MM.1S (cell line): ENCODE results near the gene TXNDC11.

Experiments
- DNase-seq: peaks from one replicate; pipeline ENCODE4 v3.0.0-alpha.2; 2015
- H2AFZ ChIP-seq: fragments of 300-600 bp; sonication (generic); 2 replicates; pipeline ENCODE4 v1.6.0; 2016; ENCODE audit warnings: antibody characterized with exemption, low read length
- H3F3A ChIP-seq: fragments of 300-600 bp; sonication (generic); 2 replicates; pipeline ENCODE4 v1.6.1; 2016; ENCODE audit warnings: mild to moderate bottlenecking, antibody characterized with exemption, low read length, moderate library complexity, mixed read lengths; ENCODE audit not compliant: insufficient read depth
- H3K27ac ChIP-seq: fragments of 300-600 bp; sonication (generic); 2 replicates; pipeline ENCODE4 v1.5.1; 2016; ENCODE audit warnings: mild to moderate bottlenecking, low read length
- H3K27me3 ChIP-seq: fragments of 300-600 bp; sonication (generic); replicated peaks from 2 replicates; pipeline ENCODE4 v1.6.0; 2016; ENCODE audit warnings: low read length; ENCODE audit not compliant: insufficient read depth
- H3K36me3 ChIP-seq: fragments of 300-600 bp; sonication (generic); replicated peaks from 2 replicates; pipeline ENCODE4 v1.6.1; 2016; ENCODE audit warnings: mild to moderate bottlenecking, low read length, mixed read lengths; ENCODE audit not compliant: insufficient read depth
- H3K4me1 ChIP-seq: fragments of 300-600 bp; sonication (generic); 2 replicates; pipeline ENCODE4 v1.6.1; 2016; ENCODE audit warnings: low read length, mixed read lengths
- H3K4me2 ChIP-seq: fragments of 300-600 bp; sonication (generic); 2 replicates; pipeline ENCODE4 v1.6.0; 2016; ENCODE audit warnings: low read depth, low read length
- H3K4me3 ChIP-seq: fragments of 300-600 bp; sonication (generic); 2 replicates; pipeline ENCODE4 v1.5.1; 2016; ENCODE audit warnings: low read length, mixed read lengths
- H3K79me2 ChIP-seq: fragments of 300-600 bp; sonication (generic); 2 replicates; pipeline ENCODE4 v1.6.1; 2016; ENCODE audit warnings: mixed run types, low read length, mixed read lengths
- H3K9ac ChIP-seq: fragments of 300-600 bp; sonication (generic); 2 replicates; pipeline ENCODE4 v1.6.1; 2016; ENCODE audit warnings: low read length, mixed read lengths
- H3K9me2 ChIP-seq: fragments of 300-600 bp; sonication (generic); replicated peaks from 2 replicates; pipeline ENCODE4 v1.6.1; 2016; ENCODE audit warnings: mild to moderate bottlenecking, low read length, mixed read lengths; ENCODE audit not compliant: insufficient read depth
- H3K9me3 ChIP-seq: fragments of 300-600 bp; sonication (generic); replicated peaks from 2 replicates; pipeline ENCODE4 v1.6.1; 2016; ENCODE audit warnings: mild to moderate bottlenecking, low read length, mixed read lengths; ENCODE audit not compliant: insufficient read depth
- H4K20me1 ChIP-seq: fragments of 300-600 bp; sonication (generic); 2 replicates; pipeline ENCODE4 v1.6.1; 2016; ENCODE audit warnings: mild to moderate bottlenecking, low read length, moderate library complexity, mixed read lengths; ENCODE audit not compliant: insufficient read depth
- EZH2 ChIP-seq: fragments of 300-600 bp; sonication (generic); optimal IDR thresholded peaks from 2 replicates; pipeline ENCODE3; 2017; ENCODE audit warnings: low read depth, mild to moderate bottlenecking, antibody characterized with exemption, low read length, mixed read lengths
- EZH2phosphoT487 ChIP-seq: fragments of 300-600 bp; sonication (generic); IDR thresholded peaks from 2 replicates; pipeline ENCODE4 v1.6.1; 2018; ENCODE audit warnings: antibody characterized with exemption, low read length
- TF ChIP-seq, protein P1 (sequence below): fragments of 300-600 bp; sonication (generic); IDR thresholded peaks from 2 replicates; pipeline ENCODE4 v1.5.1; 2016; ENCODE audit warnings: antibody characterized with exemption, low read length, mixed read lengths

TXNDC11 gene

DNA sequence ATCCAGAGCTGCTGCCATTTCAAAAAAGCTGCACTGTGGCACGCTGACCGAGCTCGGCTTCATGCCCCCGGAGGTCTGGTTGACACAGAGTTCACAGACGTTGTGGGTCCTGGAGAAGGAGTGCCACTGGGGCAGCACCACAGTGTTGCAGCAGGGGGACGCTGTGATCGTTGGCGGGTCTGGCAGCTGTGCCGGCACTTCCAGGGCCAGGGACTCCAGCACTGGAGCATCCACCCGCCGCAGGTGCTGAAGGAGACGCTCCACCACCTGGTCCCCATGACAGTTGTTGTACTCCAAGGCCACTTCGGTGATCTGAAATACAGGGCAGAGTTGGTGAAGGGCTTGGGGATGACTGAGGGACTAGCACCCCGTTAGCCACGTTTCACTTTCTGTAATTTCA is 50.9 kb downstream of the TXNDC11 start:
- peaks cover 98% of the 10 kb centered on the region for H3F3A ChIP-seq
- no peaks in the 10 kb centered on the region for H4K20me1 ChIP-seq
- TF ChIP-seq EZH2phosphoT487 (no peak), EZH2 (no peak)
- TF ChIP-seq, protein P1, sequence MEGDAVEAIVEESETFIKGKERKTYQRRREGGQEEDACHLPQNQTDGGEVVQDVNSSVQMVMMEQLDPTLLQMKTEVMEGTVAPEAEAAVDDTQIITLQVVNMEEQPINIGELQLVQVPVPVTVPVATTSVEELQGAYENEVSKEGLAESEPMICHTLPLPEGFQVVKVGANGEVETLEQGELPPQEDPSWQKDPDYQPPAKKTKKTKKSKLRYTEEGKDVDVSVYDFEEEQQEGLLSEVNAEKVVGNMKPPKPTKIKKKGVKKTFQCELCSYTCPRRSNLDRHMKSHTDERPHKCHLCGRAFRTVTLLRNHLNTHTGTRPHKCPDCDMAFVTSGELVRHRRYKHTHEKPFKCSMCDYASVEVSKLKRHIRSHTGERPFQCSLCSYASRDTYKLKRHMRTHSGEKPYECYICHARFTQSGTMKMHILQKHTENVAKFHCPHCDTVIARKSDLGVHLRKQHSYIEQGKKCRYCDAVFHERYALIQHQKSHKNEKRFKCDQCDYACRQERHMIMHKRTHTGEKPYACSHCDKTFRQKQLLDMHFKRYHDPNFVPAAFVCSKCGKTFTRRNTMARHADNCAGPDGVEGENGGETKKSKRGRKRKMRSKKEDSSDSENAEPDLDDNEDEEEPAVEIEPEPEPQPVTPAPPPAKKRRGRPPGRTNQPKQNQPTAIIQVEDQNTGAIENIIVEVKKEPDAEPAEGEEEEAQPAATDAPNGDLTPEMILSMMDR: no peak
- peaks cover 67% of the 10 kb centered on the region for H3K4me1 ChIP-seq
- H3K9me2 ChIP-seq: no peaks in the 10 kb centered on the region
- peak overlapping the region; percentile 39; the same call in 1 of the 2 replicates for H3K9ac ChIP-seq
- no peaks in the 10 kb centered on the region for H3K27me3 ChIP-seq
- H3K4me2 ChIP-seq: peak overlapping the region; percentile 31
- H2AFZ ChIP-seq: no peak overlapping the region
- DNase-seq: no peak
- peak overlapping the region; percentile 9; the same call in 1 of the 2 replicates for H3K4me3 ChIP-seq
- peaks cover 41% of the 10 kb centered on the region for H3K36me3 ChIP-seq
- H3K27ac ChIP-seq: peak overlapping the region; percentile 92; the same call in 1 of the 2 replicates
- H3K79me2 ChIP-seq: peaks cover 95% of the 10 kb centered on the region
- H3K9me3 ChIP-seq: no peaks in the 10 kb centered on the region

DNA sequence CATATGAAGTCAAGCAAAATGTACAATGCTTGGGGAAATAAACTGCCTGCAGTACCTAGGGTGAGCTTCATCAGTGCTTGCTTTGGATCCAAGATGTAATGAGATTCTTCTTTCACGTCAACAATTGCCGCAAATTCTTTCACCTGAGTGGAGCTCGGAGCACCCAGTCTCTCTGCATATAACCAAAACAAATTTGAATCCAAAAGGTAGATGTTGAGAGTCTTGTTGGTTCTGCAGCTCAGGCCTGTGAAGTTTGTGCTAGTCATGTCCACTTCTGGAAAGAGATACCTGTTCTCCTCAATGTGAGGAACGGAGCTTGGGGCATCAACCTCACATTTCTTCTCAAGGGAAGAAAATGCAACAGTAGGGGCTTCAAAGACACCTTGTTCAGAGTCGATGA is 51.4 kb downstream of the TXNDC11 start:
- Histone ChIP-seq H3K27ac (peak overlapping the region; percentile 92), H3K9me2 (no peaks in the 10 kb centered on the region), H3K4me1 (peaks cover 61% of the 10 kb centered on the region), H4K20me1 (no peaks in the 10 kb centered on the region), H3K36me3 (peaks cover 41% of the 10 kb centered on the region), H3K79me2 (peaks cover 95% of the 10 kb centered on the region), H3K9me3 (no peaks in the 10 kb centered on the region), H3K9ac (peak overlapping the region; percentile 39; the same call in 1 of the 2 replicates), H3K4me2 (peak overlapping the region; percentile 31), H3F3A (peaks cover 98% of the 10 kb centered on the region), H2AFZ (no peak overlapping the region), H3K27me3 (no peaks in the 10 kb centered on the region), H3K4me3 (peak overlapping the region; percentile 9; the same call in 1 of the 2 replicates)
- DNase-seq: no peak
- TF ChIP-seq EZH2phosphoT487 (no peak), EZH2 (no peak)
- TF ChIP-seq, protein P1: no peak

DNA sequence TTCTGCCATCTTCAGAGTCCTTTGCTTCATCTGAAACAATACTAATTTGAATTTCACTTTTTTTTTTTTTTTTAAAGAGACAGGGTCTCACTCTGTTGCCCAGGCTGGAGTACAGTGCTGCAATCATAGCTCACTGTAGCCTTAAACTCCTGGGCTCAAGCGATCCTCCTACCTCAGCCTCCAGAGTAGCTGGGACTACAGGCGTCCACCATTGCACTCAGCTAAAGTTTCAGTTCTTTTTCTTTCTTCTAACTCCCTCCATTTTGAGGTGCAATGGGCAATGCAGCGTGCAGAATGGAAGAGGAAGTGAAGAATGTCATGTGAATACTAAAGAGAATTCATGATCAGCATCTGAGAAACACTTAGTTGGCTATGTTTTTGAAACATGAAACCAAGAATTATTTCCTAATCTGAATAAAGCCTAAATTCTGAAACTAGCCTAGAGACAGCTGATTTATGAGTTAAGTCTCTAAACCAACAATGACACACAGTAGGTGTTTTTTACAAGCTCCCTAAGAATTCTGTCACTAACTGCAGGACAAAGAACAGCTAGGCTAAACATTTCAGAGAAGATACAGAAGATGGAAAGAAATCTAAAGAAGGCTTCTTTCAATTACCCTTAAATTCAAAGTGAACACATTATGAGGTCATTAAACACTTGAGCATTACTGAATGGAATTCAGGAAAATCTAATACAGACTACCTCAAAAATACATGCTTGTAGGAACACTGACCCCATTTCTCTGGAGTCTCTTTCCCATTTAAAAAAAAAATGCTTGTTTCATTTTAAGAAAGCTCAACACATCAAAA is 53.4 kb downstream of the TXNDC11 start:
- H3K9ac ChIP-seq: peak overlapping the region; percentile 72

More for the DNA sequence above, 53.4 kb downstream of the TXNDC11 start:
- Histone ChIP-seq H3K9me2 (no peaks in the 10 kb centered on the region), H3K27me3 (no peaks in the 10 kb centered on the region), H4K20me1 (no peaks in the 10 kb centered on the region), H3K36me3 (peaks cover 31% of the 10 kb centered on the region), H3K4me1 (peaks cover 57% of the 10 kb centered on the region), H3K4me3 (peak overlapping the region; percentile 63; the same call in 1 of the 2 replicates), H3K79me2 (peaks cover 95% of the 10 kb centered on the region), H3F3A (peaks cover 96% of the 10 kb centered on the region), H3K4me2 (peak overlapping the region; percentile 60), H3K9me3 (no peaks in the 10 kb centered on the region), H3K27ac (peak overlapping the region; percentile 92), H2AFZ (no peak overlapping the region)
- peak; percentile 90 for DNase-seq
- TF ChIP-seq EZH2phosphoT487: no peak
- TF ChIP-seq, protein P1: no peak
- no peak for TF ChIP-seq EZH2
